HG03139 (cell line): ENCODE results near the gene ST7.
A peak's percentile ranks its signal among the peaks of the same experiment; 100 is the strongest.
"Not testable (repeated sequence)": the region's sequence is repeated elsewhere in the genome, so short reads cannot be mapped to it uniquely, and the experiment has no call there.

Source experiments
- ATAC-seq: cut with Tn5 transposase; IDR thresholded peaks from one replicate; pipeline ENCODE4 v1.9.1; 2021; ENCODE audit not compliant: unreplicated experiment

The ST7 gene

GRCh38 chr7:117216010-117216409 lies 262.7 kb downstream of the ST7 start:
- no peak for ATAC-seq

DNA sequence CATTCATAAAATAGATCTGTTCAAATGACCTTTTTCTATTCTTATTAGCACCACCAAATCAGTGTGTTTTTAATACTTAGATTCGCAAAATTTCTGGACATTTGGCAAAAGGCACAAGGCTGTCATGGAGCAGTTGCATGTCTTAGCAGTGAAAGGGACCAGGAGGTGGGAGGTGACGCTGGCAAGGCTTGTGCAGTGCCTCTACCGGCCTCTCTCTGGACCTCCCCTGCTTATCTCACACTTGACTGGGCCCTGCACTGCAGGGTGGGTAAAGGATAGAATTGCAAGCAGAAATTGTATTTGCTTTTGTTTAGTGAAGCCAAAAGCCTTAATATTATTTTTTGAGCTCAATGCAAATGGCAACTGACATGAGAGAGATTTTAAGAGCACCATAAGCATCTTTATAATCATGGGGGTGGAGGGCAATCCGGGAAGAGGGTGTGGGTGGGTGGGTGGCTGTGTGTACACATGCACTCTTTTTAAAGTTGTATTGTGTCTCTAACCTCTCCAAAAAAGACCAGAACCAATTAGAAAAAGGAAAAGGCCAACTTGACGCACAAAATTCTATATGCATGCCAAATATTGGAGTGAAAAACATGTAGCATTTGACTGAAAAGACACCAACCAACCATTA lies 263.3 kb downstream of the ST7 start:
- no peak for ATAC-seq

GRCh38 chr7:117217106-117218035 lies 264.1 kb downstream of the ST7 start:
- no peak for ATAC-seq

GRCh38 chr7:117218700-117219099 lies 265.4 kb downstream of the ST7 start:
- no peak for ATAC-seq

DNA sequence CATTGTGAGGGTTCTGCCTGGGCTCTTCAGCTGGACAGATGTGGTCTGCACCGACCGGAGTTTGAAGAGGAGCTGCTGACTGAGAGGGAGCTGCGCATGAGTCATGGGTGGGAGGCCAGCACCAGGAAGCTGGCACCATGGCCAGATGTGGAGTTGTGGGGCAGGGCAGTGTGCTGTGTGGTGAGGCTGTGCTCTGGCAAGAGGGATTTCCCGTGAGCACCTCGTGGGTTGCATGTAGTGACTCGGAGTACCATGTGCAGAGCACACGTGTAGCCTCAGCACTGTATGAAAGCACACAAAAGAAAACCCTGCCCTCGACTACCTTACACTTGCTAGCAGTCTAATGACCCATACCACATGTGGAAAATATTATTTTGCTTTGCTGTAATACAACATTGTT lies 266.2 kb downstream of the ST7 start:
- ATAC-seq, result no peak

GRCh38 chr7:117220836-117221235 lies 267.5 kb downstream of the ST7 start:
- no peak for ATAC-seq

DNA sequence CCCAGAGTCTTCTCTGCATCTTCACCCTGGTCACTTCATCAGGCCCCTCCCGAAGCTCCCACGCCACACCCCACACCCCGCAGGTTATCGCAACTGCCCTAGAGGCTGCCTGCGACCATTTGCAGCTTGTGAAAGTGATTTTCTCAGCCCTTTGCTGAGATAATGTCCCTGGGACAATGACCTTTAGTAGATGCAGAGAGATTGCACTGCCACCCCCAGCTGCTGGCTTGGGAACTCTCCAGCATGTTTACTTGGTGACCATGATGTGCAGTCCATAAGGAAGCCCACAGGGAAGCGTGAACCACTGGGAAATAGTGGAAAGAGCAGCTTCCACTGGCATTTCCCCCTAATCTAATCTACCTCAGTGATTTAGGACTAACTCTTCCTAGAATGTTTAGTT lies 272.2 kb downstream of the ST7 start:
- no peak for ATAC-seq

- no peak for ATAC-seq
Measured at GRCh38 chr7:117227091-117227490, 273.8 kb downstream of the ST7 start.

GRCh38 chr7:117229350-117229749 lies 276.0 kb downstream of the ST7 start:
- ATAC-seq, result no peak

- ATAC-seq, result peak; percentile 57
Measured at GRCh38 chr7:117230276-117231046, 277.2 kb downstream of the ST7 start.

GRCh38 chr7:117231047-117231359 lies 277.7 kb downstream of the ST7 start:
- ATAC-seq, result no peak

- ATAC-seq, result no peak
Measured at GRCh38 chr7:117237646-117238045, 284.3 kb downstream of the ST7 start.

- ATAC-seq, result no peak
Measured at GRCh38 chr7:117238472-117238871, 285.2 kb downstream of the ST7 start.

GRCh38 chr7:117238937-117239336 lies 285.6 kb downstream of the ST7 start:
- no peak for ATAC-seq

- ATAC-seq, result no peak
Measured at GRCh38 chr7:117241088-117241487, 287.8 kb downstream of the ST7 start.

DNA sequence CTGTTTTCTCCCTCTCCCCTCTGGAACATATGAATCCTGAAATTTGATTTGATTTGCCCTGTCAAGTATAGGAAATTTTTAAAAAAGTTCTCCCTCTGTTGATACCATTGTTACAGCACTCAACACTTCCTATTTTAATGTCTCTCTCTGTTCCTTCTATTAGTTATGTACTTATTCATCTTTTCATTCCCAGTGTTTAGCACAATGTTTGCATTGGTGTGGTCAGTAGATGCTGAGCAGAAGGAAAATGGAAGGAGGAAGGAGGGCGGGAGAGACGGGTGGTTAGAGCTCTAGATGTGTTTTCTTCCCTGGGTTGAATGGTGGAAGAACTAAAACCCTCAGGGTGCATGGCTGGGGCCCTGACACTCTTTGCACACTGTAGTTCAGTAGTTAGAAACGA lies 290.1 kb downstream of the ST7 start:
- ATAC-seq, result no peak

GRCh38 chr7:117245703-117246102 lies 292.4 kb downstream of the ST7 start:
- ATAC-seq, result not testable (repeated sequence)

GRCh38 chr7:117247809-117248208 lies 294.5 kb downstream of the ST7 start:
- no peak for ATAC-seq

DNA sequence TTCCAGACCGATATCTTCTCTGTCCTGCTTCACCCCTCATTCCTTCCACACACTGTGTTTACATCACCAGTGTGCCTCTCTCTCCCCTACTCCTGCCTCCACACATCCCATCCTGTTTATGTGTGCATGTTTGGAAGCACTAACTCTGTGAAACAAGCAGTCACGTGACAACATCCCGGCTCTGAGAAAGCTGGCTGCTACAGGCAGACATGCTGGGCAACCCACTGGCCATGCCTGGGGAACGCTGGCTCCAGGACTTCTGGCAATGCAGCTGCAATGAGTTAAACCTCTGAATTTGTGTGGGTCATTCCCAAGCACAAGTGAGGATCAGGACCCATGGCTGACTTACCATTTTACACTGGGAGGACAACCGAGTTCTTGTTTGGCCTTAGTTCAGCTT lies 295.5 kb downstream of the ST7 start:
- no peak for ATAC-seq

- no peak for ATAC-seq
Measured at GRCh38 chr7:117249696-117250095, 296.4 kb downstream of the ST7 start.

DNA sequence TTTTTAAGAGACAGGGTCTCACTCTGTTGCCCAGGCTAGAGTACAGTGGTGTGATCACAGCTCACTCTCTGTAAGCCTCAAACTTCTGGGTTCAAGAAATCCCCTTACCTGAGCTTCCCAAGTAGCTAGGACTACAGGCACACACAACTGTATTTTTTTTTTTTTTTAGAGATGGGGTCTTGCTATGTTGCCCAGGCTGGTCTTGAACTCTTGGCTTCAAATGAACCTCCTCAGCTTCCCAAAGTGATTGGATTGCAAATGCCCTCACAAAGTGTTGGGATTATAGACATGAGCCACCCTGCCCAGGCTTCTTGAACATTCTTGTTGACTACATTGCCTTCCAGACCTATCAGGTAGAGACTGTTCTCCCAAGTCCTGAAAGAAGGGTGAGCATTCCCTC lies 296.9 kb downstream of the ST7 start:
- no peak for ATAC-seq

GRCh38 chr7:117250801-117251200 lies 297.5 kb downstream of the ST7 start:
- ATAC-seq, result no peak
